H1 (cell line): ENCODE data around the gene ERP29. TPM values are rescaled to one million over a fixed set of nuclear protein-coding genes. Genes with fewer than 3 reads are reported as not detected.

ENCODE experiments used
- CTCF ChIA-PET: fragments of 300-600 bp; sonication (Branson Sonifier 250); formaldehyde crosslinking; loops from one replicate; lab custom pipeline; 2021; ENCODE audit not compliant: partially characterized antibody; lab: Charles Lee
- POLR2A ChIA-PET: fragments of 300-600 bp; sonication (Branson Sonifier 250); formaldehyde crosslinking; loops from one replicate; lab custom pipeline; 2021; ENCODE audit warnings: inconsistent platforms; ENCODE audit not compliant: partially characterized antibody; lab: Charles Lee
- DNase-seq, 2 experiments: peaks; one replicate each; pipeline versions ENCODE4 v3.0.0 to v3.0.0-alpha.2; 2010 to 2022; ENCODE audit warnings: low spot score in 2 of 2, low read depth in 1 of 2, mixed read lengths in 1 of 2
- FAIRE-seq: peaks from 2 replicates; lab custom pipeline; 2011; peaks lifted over from hg19 to GRCh38; lab: Jason Lieb, UNC
- H2AFZ ChIP-seq: 2 replicates; pipeline ENCODE4 v1.8.1; 2012; ENCODE audit warnings: low read length, inconsistent platforms
- H2AK5ac ChIP-seq: 2 replicates; pipeline ENCODE4 v1.6.1; 2013; ENCODE audit warnings: low read depth, low read length
- H2BK120ac ChIP-seq: replicated peaks from 2 replicates; pipeline ENCODE3; 2013; ENCODE audit warnings: low read depth, low read length, inconsistent platforms
- H2BK12ac ChIP-seq: 2 replicates; pipeline ENCODE4 v1.6.1; 2013; ENCODE audit warnings: low read depth, low read length
- H2BK15ac ChIP-seq: 2 replicates; pipeline ENCODE4 v1.6.1; 2013; ENCODE audit warnings: low read length
- H2BK20ac ChIP-seq: 2 replicates; pipeline ENCODE4 v1.6.1; 2013; ENCODE audit warnings: low read length
- H2BK5ac ChIP-seq: 2 replicates; pipeline ENCODE4 v1.6.1; 2013; ENCODE audit warnings: low read depth, low read length
- H3K14ac ChIP-seq: 2 replicates; pipeline ENCODE4 v1.6.1; 2013; ENCODE audit warnings: inconsistent platforms; ENCODE audit not compliant: insufficient read length
- H3K18ac ChIP-seq: 2 replicates; pipeline ENCODE4 v1.6.1; 2013; ENCODE audit warnings: low read length; ENCODE audit errors: extremely low read depth
- H3K23ac ChIP-seq: 2 replicates; pipeline ENCODE4 v1.6.1; 2013; ENCODE audit warnings: inconsistent platforms; ENCODE audit not compliant: insufficient read length
- H3K23me2 ChIP-seq: 2 replicates; pipeline ENCODE4 v1.6.1; 2013; ENCODE audit warnings: low read depth, low read length
- H3K27ac ChIP-seq: 2 replicates; pipeline ENCODE4 v1.6.1; 2011; ENCODE audit warnings: low read depth, low read length, inconsistent platforms
- H3K27me3 ChIP-seq, 4 experiments: replicated peaks in 1 of 4; 1 replicate in 1 of 4; 2 replicates in 3 of 4; pipeline versions ENCODE4 v1.6.1 to v1.8.1; 2011 to 2013; ENCODE audit warnings: low read length in 3 of 4, mild to moderate bottlenecking in 3 of 4, inconsistent platforms in 2 of 4, mixed read lengths in 2 of 4, moderate library complexity in 1 of 4; ENCODE audit not compliant: control insufficient read depth in 3 of 4, insufficient read depth in 3 of 4; ENCODE audit errors: extremely low read depth in 1 of 4
- H3K36me3 ChIP-seq, 4 experiments: 2 replicates each; pipeline versions ENCODE4 v1.6.1 to v1.8.1; 2011 to 2013; ENCODE audit warnings: mild to moderate bottlenecking in 4 of 4, low read length in 3 of 4, moderate library complexity in 2 of 4, control low read depth in 1 of 4, inconsistent platforms in 1 of 4; ENCODE audit not compliant: insufficient read depth in 4 of 4, control insufficient read depth in 2 of 4
- H3K4ac ChIP-seq: replicated peaks from 2 replicates; pipeline ENCODE3; 2013; ENCODE audit warnings: low read length, low read depth, mixed read lengths, inconsistent platforms; ENCODE audit not compliant: insufficient read length
- H3K4me1 ChIP-seq, 4 experiments: replicated peaks in 1 of 4; 1 replicate in 1 of 4; 2 replicates in 3 of 4; pipeline versions ENCODE4 v1.6.1 to v1.8.1; 2011 to 2013; ENCODE audit warnings: low read length in 3 of 4, inconsistent platforms in 2 of 4, mixed read lengths in 1 of 4; ENCODE audit not compliant: insufficient read depth in 4 of 4, control insufficient read depth in 3 of 4
- H3K4me2 ChIP-seq, 2 experiments: 2 replicates each; pipeline versions ENCODE4 v1.6.1 to v1.8.1; 2011 to 2013; ENCODE audit warnings: low read depth in 2 of 2, low read length in 2 of 2, control low read depth in 1 of 2, inconsistent platforms in 1 of 2, mild to moderate bottlenecking in 1 of 2; ENCODE audit not compliant: insufficient read depth in 1 of 2
- H3K4me3 ChIP-seq, 4 experiments: fragments of 200-600, 300-600 bp in 1 of 4; sonication (generic), shearing (Covaris generic), sonication (Bioruptor Twin) in 1 of 4; 2 replicates each; pipeline versions ENCODE4 v1.5.1 to v1.8.1; 2011 to 2016; ENCODE audit warnings: low read length in 4 of 4, low read depth in 3 of 4, control low read depth in 2 of 4, inconsistent platforms in 2 of 4, mild to moderate bottlenecking in 2 of 4, mixed read lengths in 1 of 4, moderate library complexity in 1 of 4; ENCODE audit not compliant: insufficient read depth in 2 of 4; ENCODE audit errors: extremely low read depth in 1 of 4
- H3K56ac ChIP-seq: replicated peaks from 2 replicates; pipeline ENCODE3; 2013; ENCODE audit warnings: low read depth, mild to moderate bottlenecking, mixed read lengths, low read length, inconsistent platforms; ENCODE audit not compliant: insufficient read length
- H3K79me1 ChIP-seq: 2 replicates; pipeline ENCODE4 v1.6.1; 2013; ENCODE audit warnings: low read depth, low read length, control low read depth
- H3K79me2 ChIP-seq, 2 experiments: 2 replicates each; pipeline versions ENCODE4 v1.6.1 to v1.8.1; 2012 to 2013; ENCODE audit warnings: low read length in 2 of 2, mild to moderate bottlenecking in 2 of 2, inconsistent platforms in 1 of 2; ENCODE audit not compliant: insufficient read depth in 2 of 2, control insufficient read depth in 1 of 2
- H3K9ac ChIP-seq, 4 experiments: replicated peaks in 1 of 4; 1 replicate in 1 of 4; 2 replicates in 3 of 4; pipeline versions ENCODE4 v1.6.1 to v1.8.1; 2011 to 2013; ENCODE audit warnings: low read depth in 3 of 4, low read length in 3 of 4, control low read depth in 2 of 4, mild to moderate bottlenecking in 2 of 4, moderate library complexity in 2 of 4, inconsistent platforms in 1 of 4; ENCODE audit errors: extremely low read depth in 1 of 4
- H3K9me3 ChIP-seq, 2 experiments: 2 replicates each; pipeline versions ENCODE4 v1.6.1 to v1.8.1; 2012 to 2013; ENCODE audit warnings: mild to moderate bottlenecking in 2 of 2, moderate library complexity in 2 of 2, control low read depth in 1 of 2, inconsistent platforms in 1 of 2, low read depth in 1 of 2, low read length in 1 of 2, mixed read lengths in 1 of 2; ENCODE audit not compliant: insufficient read depth in 2 of 2
- H4K20me1 ChIP-seq, 2 experiments: replicated peaks in 1 of 2; 2 replicates each; pipeline versions ENCODE3 to v1.8.1; 2011 to 2013; ENCODE audit warnings: inconsistent platforms in 2 of 2, low read length in 2 of 2, mild to moderate bottlenecking in 1 of 2; ENCODE audit not compliant: insufficient read depth in 2 of 2, control insufficient read depth in 1 of 2
- H4K5ac ChIP-seq: 2 replicates; pipeline ENCODE4 v1.6.1; 2013; ENCODE audit warnings: low read length, low read depth, mixed read lengths, inconsistent platforms; ENCODE audit not compliant: insufficient read length
- H4K8ac ChIP-seq: 2 replicates; pipeline ENCODE4 v1.8.0; 2013; ENCODE audit warnings: mild to moderate bottlenecking, moderate library complexity, low read length, inconsistent platforms; ENCODE audit not compliant: insufficient read depth; ENCODE audit errors: extremely low read depth
- H4K91ac ChIP-seq: replicated peaks from 2 replicates; pipeline ENCODE3; 2013; ENCODE audit warnings: low read length, mixed read lengths, inconsistent platforms; ENCODE audit not compliant: insufficient read length
- CEBPB ChIP-seq: IDR thresholded peaks from 2 replicates; pipeline ENCODE4 v1.6.1; 2012; ENCODE audit warnings: low read depth, low read length
- EGR1 ChIP-seq: IDR thresholded peaks from 2 replicates; pipeline ENCODE4 v1.6.1; 2011; ENCODE audit warnings: low read depth, low read length, borderline replicate concordance
- EP300 ChIP-seq, 2 experiments: IDR thresholded peaks; 1 replicate in 1 of 2; 2 replicates in 1 of 2; pipeline ENCODE4 v1.6.1; 2011 to 2012; ENCODE audit warnings: low read depth in 2 of 2, low read length in 2 of 2, mild to moderate bottlenecking in 2 of 2, borderline replicate concordance in 1 of 2, inconsistent platforms in 1 of 2, moderate library complexity in 1 of 2
- JUND ChIP-seq: IDR thresholded peaks from 2 replicates; pipeline ENCODE4 v1.6.1; 2011; ENCODE audit warnings: mild to moderate bottlenecking, improper control_type of control experiment, low read length
- POLR2A ChIP-seq, 2 experiments: IDR thresholded peaks; 1 replicate in 1 of 2; 2 replicates in 1 of 2; pipeline ENCODE4 v1.6.1; 2011; ENCODE audit warnings: low read depth in 2 of 2, low read length in 2 of 2, mild to moderate bottlenecking in 2 of 2; ENCODE audit errors: control extremely low read depth in 1 of 2
- POLR2AphosphoS5 ChIP-seq: IDR thresholded peaks from 2 replicates; pipeline ENCODE4 v1.6.1; 2011; ENCODE audit warnings: low read depth, low read length
- SRF ChIP-seq: IDR thresholded peaks from 2 replicates; pipeline ENCODE4 v1.6.1; 2011; ENCODE audit warnings: mild to moderate bottlenecking, low read depth, low read length, moderate library complexity
- TEAD4 ChIP-seq: IDR thresholded peaks from 2 replicates; pipeline ENCODE4 v1.6.1; 2012; ENCODE audit warnings: low read depth, low read length, inconsistent platforms, mixed read lengths
- WGBS, 2 experiments: shearing (Covaris generic) in 1 of 2; methylation state at CpG; one replicate each; pipeline versions ENCODE4 v1.1.6 to v1.1.7; 2013 to 2015; ENCODE audit warnings: low lambda C conversion rate in 2 of 2, mixed read lengths in 2 of 2, inconsistent platforms in 1 of 2, low coverage in 1 of 2, missing lambda C conversion rate in 1 of 2; ENCODE audit not compliant: insufficient replicate concordance in 2 of 2, insufficient coverage in 1 of 2, insufficient read length in 1 of 2; ENCODE audit errors: extremely low coverage in 1 of 2, missing lambda C conversion rate in 1 of 2; 5-methylcytosine and 5-hydroxymethylcytosine counted together
- polyA plus RNA-seq, 7 experiments: library from polyadenylated mRNA; depleted of rRNA in 3 of 7; stranded (reverse) in 5 of 7; unstranded in 2 of 7; fragments of >200 nt in 5 of 7; fragments of 200-250 nt in 2 of 7; gene quantifications; 1 replicate in 5 of 7; 2 replicates in 1 of 7; 4 replicates in 1 of 7; pipeline versions ENCODE4 v1.2.1 to v1.2.3, GENCODE V29; 2011 to 2013; ENCODE audit warnings: missing spikeins in 2 of 7, mixed read lengths in 2 of 7
- total RNA-seq: library from RNA; stranded (reverse); fragmentation: NEBNext Ultra II Directional; extraction: Animal tissue kit (Norgen Biotek cat#: 25700); gene quantifications from 2 replicates; pipeline ENCODE4 v1.2.1, GENCODE V29; 2021

Gene ERP29
- total and polyA plus RNA-seq, 2 of the 8 experiments (the other 6 are each of a cell fraction or from before 2014, with no cell fraction given), result 88.7 to 171 TPM

GRCh38 chr12:112063273-112063672 lies 50.0 kb downstream of the ERP29 start:
- Histone ChIP-seq H2BK20ac (no peak overlapping the region), H2AFZ (no peak overlapping the region), H3K18ac (no peak overlapping the region), H3K23ac (no peak overlapping the region), H3K4me1 (no peaks in the 10 kb centered on the region), H3K9ac (no peak overlapping the region), H3K4ac (no peak overlapping the region), H4K91ac (no peak overlapping the region), H2BK15ac (no peak overlapping the region), H2BK12ac (no peak overlapping the region), H2AK5ac (no peak overlapping the region)
- POLR2A ChIA-PET, result no interaction called here
- FAIRE-seq, result no peak
- CTCF ChIA-PET, result no interaction called here
- no peak for TF ChIP-seq JUND
- no peak for TF ChIP-seq POLR2AphosphoS5
- TF ChIP-seq SRF, result no peak
- TF ChIP-seq CEBPB, result no peak
- no peak for TF ChIP-seq EGR1
- TF ChIP-seq POLR2A (IDR thresholded peaks at IDR 0.05; ENCODE audit: control extremely low read depth in 1 of 2, low read depth in 2 of 2, low read length in 2 of 2), result no peak
- TF ChIP-seq TEAD4, result no peak
- TF ChIP-seq EP300 (IDR thresholded peaks at IDR 0.05; ENCODE audit: borderline replicate concordance in 1 of 2, low read depth in 2 of 2, low read length in 2 of 2), result no peak
- TF ChIP-seq, all 59 proteins: peak for 0
- H3K4me3 ChIP-seq, result no peak overlapping the region
- no peak overlapping the region for H2BK120ac ChIP-seq
- no peaks in the 10 kb centered on the region for H3K27me3 ChIP-seq
- H3K79me2 ChIP-seq, result no peaks in the 10 kb centered on the region; a peak in 1 of 4 replicates
- H3K27ac ChIP-seq, result no peak overlapping the region
- no peaks in the 10 kb centered on the region; the same call in 1 of the 2 replicates for H3K79me1 ChIP-seq
- H4K8ac ChIP-seq, result no peak overlapping the region
- H3K9me3 ChIP-seq, result no peaks in the 10 kb centered on the region
- no peaks in the 10 kb centered on the region for H3K23me2 ChIP-seq
- WGBS, 2 experiments, result 100% methylated on average over 2 of the region's 2 CpGs; no CpG with 5 or more reads in 1 of the 2 experiments
- no peak overlapping the region for H4K5ac ChIP-seq
- no peak overlapping the region for H3K56ac ChIP-seq
- no peak overlapping the region for H3K14ac ChIP-seq
- H2BK5ac ChIP-seq, result no peak overlapping the region
- H3K36me3 ChIP-seq, result peaks cover 18 to 79% (median 56%) of the 10 kb centered on the region in 4 experiments
- no peak for DNase-seq
- no peaks in the 10 kb centered on the region for H4K20me1 ChIP-seq
- H3K4me2 ChIP-seq, result no peak overlapping the region
